Testis (tissue), 5 donors: ENCODE measurements around the gene GMPS. TPM values are rescaled to one million over a fixed set of nuclear protein-coding genes. Genes with fewer than 3 reads are reported as not detected.
"Not testable (repeated sequence)": the region's sequence is repeated elsewhere in the genome, so short reads cannot be mapped to it uniquely, and the experiment has no call there.

Experiments used
- DNase-seq: peaks from one replicate; pipeline ENCODE4 v3.0.0-alpha.2; 2019
- H3K27ac ChIP-seq, 2 donors: fragments of 200-600 bp; sonication (generic); one replicate each; pipeline ENCODE4 v1.5.1; 2019
- H3K27me3 ChIP-seq: fragments of 200-600 bp; sonication (generic); one replicate; pipeline ENCODE4 v1.5.1; 2019
- H3K36me3 ChIP-seq: fragments of 200-600 bp; sonication (generic); one replicate; pipeline ENCODE4 v1.5.1; 2017; ENCODE audit warnings: low read depth; ENCODE audit errors: missing control alignments
- H3K4me1 ChIP-seq: fragments of 200-600 bp; sonication (generic); one replicate; pipeline ENCODE4 v1.5.1; 2019
- H3K4me3 ChIP-seq, 2 donors: fragments of 200-600 bp; sonication (generic); one replicate each; pipeline ENCODE4 v1.5.1; 2017 to 2019
- H3K9me3 ChIP-seq: fragments of 200-600 bp; sonication (generic); one replicate; pipeline ENCODE4 v1.5.1; 2017
- POLR2A ChIP-seq: fragments of 450-650 bp; IDR thresholded peaks from one replicate; pipeline ENCODE4 v1.6.1; 2017; ENCODE audit warnings: antibody characterized with exemption, mild to moderate bottlenecking, moderate library complexity
- WGBS, 2 donors: methylation state at CpG; one replicate each; pipeline ENCODE4 v1.1.5; 2018; 5-methylcytosine and 5-hydroxymethylcytosine counted together
- intact Hi-C: fragments of 100-400 bp; cut with DNase I; formaldehyde crosslinking; loops from one replicate; pipeline ENCODE4 v1.15.1; 2023; ENCODE audit warnings: low total_unique reads
- long read RNA-seq, 2 donors: transcript quantifications; one replicate each; lab custom pipeline, GENCODE V29; 2026
- polyA plus RNA-seq: library from polyadenylated mRNA; stranded (reverse); fragments of 350-450 nt; fragmentation: Illumina TruSeq; extraction: RNeasy Lipid Tissue Mini Kit (QIAGEN cat#74804); gene quantifications from one replicate; pipeline ENCODE4 v1.2.3, GENCODE V29; 2014; ENCODE audit warnings: low read depth, low replicate concordance; ENCODE audit not compliant: insufficient read depth
- total RNA-seq, 2 donors: library from RNA; depleted of rRNA; stranded (reverse); fragments of >200 nt; gene quantifications; one replicate each; pipeline ENCODE4 v1.2.3, GENCODE V29; 2016
- TF ChIP-seq, protein P1 (sequence below), 3 experiments: fragments of 450-650 bp in 2 of 3; fragments of 200-600 bp in 1 of 3; sonication (generic) in 1 of 3; IDR thresholded peaks; one replicate each; pipeline ENCODE4 v1.5.1; 2016 to 2019; ENCODE audit warnings: antibody characterized with exemption in 3 of 3, mild to moderate bottlenecking in 2 of 3, moderate library complexity in 1 of 3

GMPS gene
- 100 to 1,000 TPM in 1 of 2 donors, 10 to 100 TPM in 1; 90.2 to 129 TPM for total RNA-seq
- 259 TPM for polyA plus RNA-seq
- long read RNA-seq, donor 1, full-length matches to known transcripts, result 10 of 25 reads
- long read RNA-seq, donor 1, partial matches to known transcripts, result 15 of 25 reads
- long read RNA-seq, donor 1, other reads (novel, unspliced or antisense), result 0 of 25 reads
- long read RNA-seq, donor 2, full-length matches to known transcripts, result 10 of 16 reads
- long read RNA-seq, donor 2, partial matches to known transcripts, result 6 of 16 reads
- long read RNA-seq, donor 2, other reads (novel, unspliced or antisense), result 0 of 16 reads

DNA sequence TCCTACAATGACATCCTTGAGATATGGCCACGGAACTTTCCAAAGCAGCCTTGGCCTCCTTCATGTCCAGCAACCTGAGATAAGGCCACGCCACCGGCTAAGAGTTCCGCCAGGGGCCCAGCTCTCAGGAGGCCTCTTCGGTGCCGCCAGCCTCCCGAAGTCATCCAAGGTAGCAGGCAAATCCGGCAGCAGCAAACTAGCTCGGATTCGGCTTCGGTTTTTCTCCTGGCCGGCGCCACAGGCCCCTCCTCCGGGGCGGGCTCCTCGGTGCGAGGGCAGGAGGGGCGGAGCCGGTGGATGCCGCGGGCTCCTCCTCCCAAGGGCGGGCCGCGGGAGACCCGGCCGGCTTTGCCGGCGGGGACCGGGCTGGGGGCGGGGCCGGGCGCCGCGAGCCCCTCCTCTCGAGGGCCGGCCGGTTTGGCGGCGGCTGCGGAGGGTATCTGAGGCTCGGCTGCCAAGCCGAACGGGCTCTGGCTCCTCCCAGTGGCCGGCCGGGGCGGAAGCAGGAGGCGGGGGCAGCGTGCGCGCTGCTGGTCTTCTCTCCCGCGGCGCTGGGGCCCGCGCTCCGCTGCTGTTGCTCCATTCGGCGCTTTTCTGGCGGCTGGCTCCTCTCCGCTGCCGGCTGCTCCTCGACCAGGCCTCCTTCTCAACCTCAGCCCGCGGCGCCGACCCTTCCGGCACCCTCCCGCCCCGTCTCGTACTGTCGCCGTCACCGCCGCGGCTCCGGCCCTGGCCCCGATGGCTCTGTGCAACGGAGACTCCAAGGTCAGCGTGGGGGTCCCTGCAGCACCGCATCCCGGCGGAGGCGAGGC, at the start of gene GMPS:
Gene GMPS, plus strand, starts transcription at position 518 of the 812 bp plus-strand sequence. Its CDS starts 221 bp downstream, at position 739.
- peaks cover 14% of the 10 kb centered on the region for H3K4me1 ChIP-seq
- DNase-seq, result peak; percentile 93
- TF ChIP-seq, protein P1, sequence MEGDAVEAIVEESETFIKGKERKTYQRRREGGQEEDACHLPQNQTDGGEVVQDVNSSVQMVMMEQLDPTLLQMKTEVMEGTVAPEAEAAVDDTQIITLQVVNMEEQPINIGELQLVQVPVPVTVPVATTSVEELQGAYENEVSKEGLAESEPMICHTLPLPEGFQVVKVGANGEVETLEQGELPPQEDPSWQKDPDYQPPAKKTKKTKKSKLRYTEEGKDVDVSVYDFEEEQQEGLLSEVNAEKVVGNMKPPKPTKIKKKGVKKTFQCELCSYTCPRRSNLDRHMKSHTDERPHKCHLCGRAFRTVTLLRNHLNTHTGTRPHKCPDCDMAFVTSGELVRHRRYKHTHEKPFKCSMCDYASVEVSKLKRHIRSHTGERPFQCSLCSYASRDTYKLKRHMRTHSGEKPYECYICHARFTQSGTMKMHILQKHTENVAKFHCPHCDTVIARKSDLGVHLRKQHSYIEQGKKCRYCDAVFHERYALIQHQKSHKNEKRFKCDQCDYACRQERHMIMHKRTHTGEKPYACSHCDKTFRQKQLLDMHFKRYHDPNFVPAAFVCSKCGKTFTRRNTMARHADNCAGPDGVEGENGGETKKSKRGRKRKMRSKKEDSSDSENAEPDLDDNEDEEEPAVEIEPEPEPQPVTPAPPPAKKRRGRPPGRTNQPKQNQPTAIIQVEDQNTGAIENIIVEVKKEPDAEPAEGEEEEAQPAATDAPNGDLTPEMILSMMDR (IDR thresholded peaks at IDR 0.05), result peak; percentile 30 to 50 (median 37)
- TF ChIP-seq POLR2A, result no peak
- no peaks in the 10 kb centered on the region for H3K36me3 ChIP-seq
- H3K9me3 ChIP-seq, result no peaks in the 10 kb centered on the region
- WGBS, 2 donors, result 1 to 2% methylated on average over 8 to 46 of the region's 83 CpGs
- H3K4me3 ChIP-seq, result peak within 1 kb of the TSS; percentile 100
- peak within 1 kb of the TSS; percentile 98 to 99 for H3K27ac ChIP-seq
- no peaks in the 10 kb centered on the region for H3K27me3 ChIP-seq
- intact Hi-C loops, result no loop called here

GRCh38 chr3:155828490-155829098, 41.9 kb upstream of the GMPS start:
- WGBS, 2 donors, result 85 to 92% methylated on average over 13 of the region's 13 CpGs
- H3K27ac ChIP-seq, H3K36me3 ChIP-seq: not testable (repeated sequence)

GRCh38 chr3:155835341-155836071, 34.9 kb upstream of the GMPS start:
- DNase-seq, result no peak
- Histone ChIP-seq H3K9me3 (no peaks in the 10 kb centered on the region), H3K27me3 (no peaks in the 10 kb centered on the region), H3K36me3 (no peaks in the 10 kb centered on the region), H3K27ac (no peak overlapping the region), H3K4me1 (no peaks in the 10 kb centered on the region), H3K4me3 (no peak overlapping the region)
- 94% methylated on average over 9 of the region's 9 CpGs for WGBS, 2 donors
- intact Hi-C loops, result no loop called here
- TF ChIP-seq, protein P1 (IDR thresholded peaks at IDR 0.05), result no peak
- TF ChIP-seq POLR2A, result no peak

More at GRCh38 chr3:155828490-155829098, 41.9 kb upstream of the GMPS start:
- H3K9me3 ChIP-seq, H3K27me3 ChIP-seq, intact Hi-C loops, H3K4me3 ChIP-seq, H3K4me1 ChIP-seq, DNase-seq: not testable (repeated sequence)

GRCh38 chr3:155843569-155843968, 26.9 kb upstream of the GMPS start:
- no peak for DNase-seq
- H3K27me3 ChIP-seq, result no peaks in the 10 kb centered on the region
- no peaks in the 10 kb centered on the region for H3K9me3 ChIP-seq
- 70 to 71% methylated on average over 1 of the region's 1 CpG for WGBS, 2 donors
- TF ChIP-seq, protein P1 (IDR thresholded peaks at IDR 0.05), result no peak
- no peak for TF ChIP-seq POLR2A
- H3K4me3 ChIP-seq, result no peak overlapping the region
- no peak overlapping the region for H3K27ac ChIP-seq
- intact Hi-C loops, result no loop called here
- peaks cover 3% of the 10 kb centered on the region for H3K4me1 ChIP-seq
- H3K36me3 ChIP-seq, result no peaks in the 10 kb centered on the region
